Measurements from ENCODE around the gene RHOH.
"Not testable (repeated sequence)": the region's sequence is repeated elsewhere in the genome, so short reads cannot be mapped to it uniquely, and the experiment has no call there.

The RHOH gene

GRCh38 chr4:40196724-40197281, at the start of gene RHOH:
RHOH (plus strand) TSS chr4:40197031; CDS start chr4:40243387, 46,356 bp downstream.
- peak; percentile 75 for DNase-seq

- DNase-seq: not testable (repeated sequence)
These were observed 49.3 kb upstream of the RHOH start for GRCh38 chr4:40147490-40147889.

DNA sequence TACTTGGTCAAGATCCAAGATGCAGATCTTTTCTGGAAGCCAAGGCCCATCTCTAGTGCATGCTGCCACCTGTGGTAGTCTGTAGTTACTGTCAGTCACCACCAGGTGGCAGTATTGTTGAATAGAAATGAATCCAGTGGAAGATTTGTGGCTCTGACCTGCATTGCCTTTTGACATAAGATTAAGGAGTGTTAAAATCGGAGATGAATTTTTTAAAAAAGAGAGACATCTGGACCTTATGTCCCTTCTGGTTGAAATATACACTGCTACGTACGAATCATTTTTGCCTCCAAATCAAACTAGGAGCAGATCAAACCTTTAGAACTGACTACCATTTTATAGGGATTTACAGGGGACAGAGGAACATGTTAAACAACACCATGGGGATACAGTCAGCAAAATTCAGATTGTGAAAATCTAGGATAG, 46.9 kb upstream of the RHOH start:
- peak; percentile 80 for DNase-seq

GRCh38 chr4:40150932-40151331, 45.9 kb upstream of the RHOH start:
- DNase-seq: no peak

- DNase-seq: no peak
These were observed 44.2 kb upstream of the RHOH start for GRCh38 chr4:40152637-40153036.

DNA sequence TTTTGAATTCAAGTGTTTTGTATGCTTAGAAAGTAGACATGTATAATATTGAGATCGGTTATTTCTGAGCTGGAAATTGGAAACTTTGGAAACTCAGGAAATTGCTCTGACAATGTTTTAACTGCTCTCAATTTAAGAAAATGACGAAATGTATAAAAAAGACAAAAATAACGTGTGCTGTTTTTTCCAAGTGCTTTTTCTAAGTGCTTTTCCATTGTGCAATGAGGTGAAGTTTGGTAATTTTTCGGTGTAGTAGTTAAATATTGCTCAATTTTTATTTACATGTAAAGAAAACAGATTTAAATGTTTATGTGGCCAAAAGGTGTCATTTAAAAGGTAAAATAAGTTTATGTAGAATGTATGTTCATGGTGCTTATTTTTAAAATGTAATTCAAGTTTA, 39.4 kb upstream of the RHOH start:
- no peak for DNase-seq

DNA sequence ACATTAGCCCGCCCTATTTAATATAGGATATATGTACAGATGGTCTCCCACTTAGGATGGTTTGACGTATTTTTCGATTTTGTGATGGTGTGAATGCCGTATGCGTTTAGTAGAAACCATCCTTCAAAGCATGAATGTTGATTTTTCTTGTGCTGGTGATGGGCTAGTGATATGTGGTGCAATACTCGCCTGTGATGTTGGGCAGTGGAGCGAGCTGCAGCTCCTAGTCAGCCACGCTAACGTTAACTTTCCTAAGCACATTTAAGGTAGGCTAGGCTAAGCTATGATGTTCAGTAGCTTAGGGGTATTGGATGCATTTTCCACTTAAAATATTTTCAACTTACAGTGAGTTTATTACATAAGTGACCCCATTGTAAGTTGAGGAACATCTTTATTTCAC, 36.6 kb upstream of the RHOH start:
- no peak for DNase-seq

DNA sequence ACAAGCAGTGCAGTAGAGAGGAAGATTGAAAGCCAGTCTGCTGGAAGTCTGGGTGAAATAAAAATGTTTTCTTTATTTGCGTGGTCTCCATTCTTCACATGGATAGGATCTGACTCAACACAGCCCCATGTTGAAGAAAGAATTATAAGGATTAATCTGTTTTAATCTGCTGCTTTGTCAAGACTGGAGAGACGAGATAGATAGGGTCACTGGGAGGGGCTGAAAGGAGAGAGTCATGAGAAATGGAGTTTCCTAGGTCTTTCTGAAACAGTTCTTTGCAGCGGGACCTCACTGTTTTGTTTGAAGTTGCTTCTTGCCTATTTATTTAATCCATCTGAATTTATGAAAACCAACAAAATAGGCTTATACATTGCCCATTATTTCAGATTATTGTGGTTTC, 32.4 kb upstream of the RHOH start:
- DNase-seq: no peak

GRCh38 chr4:40165916-40166315, 30.9 kb upstream of the RHOH start:
- DNase-seq: no peak

GRCh38 chr4:40168070-40168469, 28.8 kb upstream of the RHOH start:
- DNase-seq: no peak

GRCh38 chr4:40170588-40170987, 26.2 kb upstream of the RHOH start:
- DNase-seq: no peak

- no peak for DNase-seq
These were observed 23.4 kb upstream of the RHOH start for GRCh38 chr4:40173470-40173875.

GRCh38 chr4:40176602-40177001, 20.2 kb upstream of the RHOH start:
- no peak for DNase-seq

DNA sequence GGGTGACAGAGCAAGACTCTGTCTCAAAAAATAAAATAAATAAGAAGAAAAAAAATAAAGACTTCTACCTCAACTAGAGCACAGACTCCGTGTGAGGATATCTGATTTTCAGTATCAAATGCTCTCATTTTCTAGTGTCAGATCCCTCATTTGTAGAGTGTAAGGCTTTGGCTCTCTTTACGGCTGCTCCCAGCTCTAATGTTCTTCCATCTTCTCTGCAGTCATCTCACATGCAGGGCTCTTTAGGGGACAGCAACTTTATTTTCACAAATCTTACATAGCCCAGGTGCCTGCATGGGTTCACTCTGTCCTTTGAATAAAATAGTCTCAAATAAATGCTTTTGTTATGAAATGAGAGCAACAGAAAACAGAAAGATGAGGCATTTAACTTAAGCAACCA, 19.2 kb upstream of the RHOH start:
- no peak for DNase-seq

- no peak for DNase-seq
These were observed 18.2 kb upstream of the RHOH start for GRCh38 chr4:40178672-40179071.

DNA sequence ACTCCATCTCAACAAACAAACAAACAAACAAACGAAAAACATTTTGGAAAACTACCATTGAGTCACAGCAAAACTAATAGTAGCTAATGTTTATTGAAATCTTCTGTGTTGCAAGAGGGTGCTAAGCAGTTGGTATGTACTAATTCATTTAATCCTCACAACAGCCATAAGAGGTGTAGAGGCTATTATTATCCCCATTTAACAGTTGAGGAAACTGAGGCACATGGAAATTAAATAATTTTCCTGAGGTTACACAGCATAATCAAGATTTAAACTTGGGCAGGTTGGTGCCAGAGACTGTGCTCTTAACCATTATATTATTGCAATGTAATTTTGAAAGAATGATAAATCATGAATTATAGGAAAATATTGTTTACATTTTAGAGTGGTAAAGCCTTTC, 17.5 kb upstream of the RHOH start:
- no peak for DNase-seq

GRCh38 chr4:40180356-40180755, 16.5 kb upstream of the RHOH start:
- no peak for DNase-seq

GRCh38 chr4:40182001-40182400, 14.8 kb upstream of the RHOH start:
- DNase-seq: no peak

DNA sequence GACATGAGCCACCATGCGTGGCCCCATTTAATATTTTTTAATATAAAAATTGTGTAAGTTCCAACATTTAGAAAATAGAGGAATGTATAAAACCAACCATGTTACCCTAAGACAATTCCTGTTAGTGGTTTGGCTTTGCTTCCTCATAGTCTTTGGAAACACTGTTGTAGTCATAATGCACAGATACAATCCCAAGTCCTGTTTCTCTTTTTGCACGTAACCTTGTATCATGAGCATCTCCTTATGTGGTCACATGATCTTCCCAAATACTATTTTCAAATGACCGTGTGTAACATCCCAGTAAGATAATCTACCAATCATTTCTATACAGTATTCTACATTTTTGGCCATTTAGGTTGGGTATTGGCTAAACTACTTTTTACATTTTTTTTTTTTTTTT, 13.9 kb upstream of the RHOH start:
- no peak for DNase-seq

GRCh38 chr4:40183615-40184411, 13.0 kb upstream of the RHOH start:
- peak; percentile 7 for DNase-seq

GRCh38 chr4:40185830-40186664, 10.8 kb upstream of the RHOH start:
- DNase-seq: no peak

- DNase-seq: no peak
These were observed 10.2 kb upstream of the RHOH start for GRCh38 chr4:40186665-40187014.

GRCh38 chr4:40187386-40187906, 9.4 kb upstream of the RHOH start:
- no peak for DNase-seq

DNA sequence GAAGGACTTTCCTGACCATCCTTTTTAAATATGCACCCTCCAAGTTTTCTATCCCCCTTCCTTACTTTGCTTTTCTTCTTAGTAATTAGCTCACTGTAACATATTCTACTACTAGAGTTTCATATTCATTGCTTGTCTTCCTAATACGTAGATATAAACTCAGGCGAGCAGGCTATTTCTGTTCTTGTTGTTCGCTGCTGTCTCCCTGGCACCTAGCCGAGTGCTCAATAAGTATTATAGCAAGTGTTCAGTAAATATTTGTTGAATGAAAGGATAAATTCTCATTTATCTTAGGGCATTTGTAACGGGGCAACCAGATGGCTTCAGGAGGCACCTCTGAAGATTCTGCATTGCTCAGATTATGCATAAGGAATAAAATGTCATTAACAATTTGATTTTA, 6.8 kb upstream of the RHOH start:
- DNase-seq: peak; percentile 74
